COR-L47 (cell line): ENCODE measurements around the gene RAB44.

ENCODE experiments used
- DNase-seq: peaks from one replicate; lab custom pipeline; 2025; lab: John Stamatoyannopoulos, UW

RAB44 gene

GRCh38 chr6:36752187-36752885 lies 54.7 kb downstream of the RAB44 start:
- peak; percentile 58 for DNase-seq

- DNase-seq, result no peak
Observed at GRCh38 chr6:36752886-36753506, 55.4 kb downstream of the RAB44 start.

GRCh38 chr6:36753671-36754405 lies 56.2 kb downstream of the RAB44 start:
- no peak for DNase-seq

- DNase-seq, result no peak
Observed at GRCh38 chr6:36754582-36755434, 57.2 kb downstream of the RAB44 start.

- no peak for DNase-seq
Observed at GRCh38 chr6:36755435-36756348, 58.1 kb downstream of the RAB44 start.

GRCh38 chr6:36756786-36757185 lies 59.2 kb downstream of the RAB44 start:
- no peak for DNase-seq

GRCh38 chr6:36757206-36757605 lies 59.6 kb downstream of the RAB44 start:
- no peak for DNase-seq

GRCh38 chr6:36757943-36758508 lies 60.4 kb downstream of the RAB44 start:
- no peak for DNase-seq

GRCh38 chr6:36758516-36759147 lies 61.0 kb downstream of the RAB44 start:
- DNase-seq, result no peak

- DNase-seq, result peak; percentile 63
Observed at GRCh38 chr6:36759148-36759759, 61.6 kb downstream of the RAB44 start.

- DNase-seq, result no peak
Observed at GRCh38 chr6:36760685-36761435, 63.2 kb downstream of the RAB44 start.

- no peak for DNase-seq
Observed at GRCh38 chr6:36762123-36762522, 64.5 kb downstream of the RAB44 start.

- DNase-seq, result no peak
Observed at GRCh38 chr6:36765190-36765589, 67.6 kb downstream of the RAB44 start.

GRCh38 chr6:36765594-36766398 lies 68.2 kb downstream of the RAB44 start:
- DNase-seq, result peak; percentile 88

- no peak for DNase-seq
Observed at GRCh38 chr6:36766399-36766945, 68.8 kb downstream of the RAB44 start.

- no peak for DNase-seq
Observed at GRCh38 chr6:36769183-36769675, 71.6 kb downstream of the RAB44 start.

- DNase-seq, result no peak
Observed at GRCh38 chr6:36769676-36770499, 72.3 kb downstream of the RAB44 start.
